CD4-positive, alpha-beta T cell treated with Interleukin-17A for 4 hours (primary cell): ENCODE measurements around the gene SLC4A8.

ENCODE experiments used
- DNase-seq: peaks from one replicate; pipeline ENCODE4 v3.0.0-alpha.2; 2020; ENCODE audit warnings: mixed read lengths

Gene SLC4A8

DNA sequence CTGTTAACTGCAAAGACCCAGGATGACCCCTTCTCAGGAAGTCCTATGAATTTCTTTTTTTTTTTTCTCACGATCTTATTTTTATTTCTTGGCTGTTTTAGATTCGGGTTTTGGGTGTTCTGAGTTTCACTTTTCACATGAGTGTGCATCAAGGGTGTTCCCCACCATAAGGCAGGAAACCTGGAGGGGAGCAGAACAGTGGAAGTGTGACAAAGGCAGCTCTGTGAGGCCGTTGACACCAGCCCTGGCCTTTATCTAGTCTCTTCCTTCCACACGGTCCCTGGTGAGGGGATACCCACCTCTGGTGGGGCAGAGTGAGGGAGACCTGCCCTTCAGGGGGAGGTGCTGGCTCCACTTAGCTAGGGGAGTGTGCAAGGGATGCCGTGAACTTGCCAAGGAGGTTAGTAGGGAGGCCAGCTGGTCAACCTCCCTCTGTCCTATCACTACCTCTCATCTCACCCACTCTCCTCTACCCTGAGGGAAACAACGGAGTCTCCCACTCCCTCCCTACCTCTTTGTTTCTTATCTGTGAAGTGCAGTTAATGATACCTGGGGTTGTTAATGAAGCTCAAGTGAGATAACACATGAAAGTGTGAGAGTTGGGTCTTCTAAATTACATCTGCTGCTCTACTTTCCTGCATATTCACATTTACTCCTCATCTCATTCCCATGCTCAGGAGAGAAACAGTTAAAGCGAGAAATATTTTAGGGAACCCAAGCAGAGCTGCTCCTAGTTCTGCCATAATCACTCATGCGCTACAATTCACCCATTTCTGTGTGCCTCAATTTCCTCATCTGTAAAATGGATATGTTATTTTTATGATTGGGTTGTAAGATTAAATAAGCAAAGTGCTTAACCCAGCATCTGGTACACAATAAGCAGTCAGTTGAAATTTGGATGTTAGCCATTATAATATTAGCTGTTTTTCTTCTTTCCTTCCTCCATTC, 29.1 kb upstream of the SLC4A8 start:
- peak; percentile 35 for DNase-seq

DNA sequence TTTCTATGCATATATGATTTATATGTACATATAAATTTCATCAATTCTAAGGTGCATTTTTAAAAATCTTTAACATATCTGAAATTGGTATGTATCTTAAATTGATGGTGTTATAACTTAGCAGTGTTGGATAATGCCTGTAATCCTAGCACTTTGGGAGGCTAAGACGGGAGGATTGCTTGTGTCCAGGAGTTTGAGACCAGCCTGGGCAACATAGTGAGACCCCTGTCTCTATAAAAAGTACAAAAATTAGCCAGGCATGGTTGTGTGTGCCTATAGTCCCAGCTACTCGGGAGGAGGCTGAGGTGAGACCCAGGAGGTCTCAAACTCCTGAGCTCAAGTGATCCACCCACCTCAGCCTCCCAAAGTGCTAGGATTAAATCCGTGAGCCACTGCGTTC, 27.0 kb upstream of the SLC4A8 start:
- no peak for DNase-seq

DNA sequence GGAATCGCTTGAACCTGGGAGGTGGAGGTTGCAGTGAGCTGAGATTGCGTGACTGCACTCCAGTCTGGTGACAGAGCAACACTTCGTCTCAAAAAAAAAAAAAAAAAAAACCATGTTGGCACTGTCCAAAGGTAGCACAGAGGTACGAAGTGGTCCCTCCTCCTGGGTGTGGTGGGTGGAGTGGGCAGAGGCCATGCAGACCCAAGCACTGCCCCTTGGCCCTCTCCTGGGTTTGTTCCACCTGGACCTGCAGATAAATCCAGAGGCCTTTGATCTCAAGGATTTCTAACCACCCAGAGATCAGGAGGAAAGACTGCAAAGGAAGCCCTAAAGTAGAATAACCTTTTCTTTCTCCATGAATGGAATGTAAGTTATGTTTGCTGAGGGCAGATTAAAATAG, 24.7 kb upstream of the SLC4A8 start:
- no peak for DNase-seq

DNA sequence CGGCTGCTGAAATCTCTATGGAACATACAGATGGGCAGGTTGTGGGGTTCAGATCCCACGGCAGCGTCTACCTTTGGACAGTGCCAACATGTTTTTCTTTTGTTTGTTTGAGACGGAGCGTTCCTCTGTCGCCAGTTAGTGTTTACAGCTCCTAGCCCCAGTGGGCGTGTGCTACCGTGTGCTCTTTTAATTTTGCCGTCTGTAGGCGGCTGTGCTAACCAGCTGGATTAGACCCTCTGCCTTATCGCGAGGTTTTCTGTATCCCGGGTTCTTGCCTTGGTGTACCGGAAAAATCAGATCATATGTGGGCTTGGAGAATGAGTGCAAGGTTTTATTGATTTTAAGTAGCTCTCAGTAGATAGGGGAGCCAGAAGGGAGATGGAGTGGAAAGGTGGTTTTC, 23.6 kb upstream of the SLC4A8 start:
- DNase-seq = no peak

GRCh38 chr12:51401486-51401885, 23.1 kb upstream of the SLC4A8 start:
- DNase-seq = no peak

- no peak for DNase-seq
Observed at GRCh38 chr12:51401900-51402299, 22.7 kb upstream of the SLC4A8 start.

GRCh38 chr12:51403159-51403558, 21.5 kb upstream of the SLC4A8 start:
- no peak for DNase-seq

DNA sequence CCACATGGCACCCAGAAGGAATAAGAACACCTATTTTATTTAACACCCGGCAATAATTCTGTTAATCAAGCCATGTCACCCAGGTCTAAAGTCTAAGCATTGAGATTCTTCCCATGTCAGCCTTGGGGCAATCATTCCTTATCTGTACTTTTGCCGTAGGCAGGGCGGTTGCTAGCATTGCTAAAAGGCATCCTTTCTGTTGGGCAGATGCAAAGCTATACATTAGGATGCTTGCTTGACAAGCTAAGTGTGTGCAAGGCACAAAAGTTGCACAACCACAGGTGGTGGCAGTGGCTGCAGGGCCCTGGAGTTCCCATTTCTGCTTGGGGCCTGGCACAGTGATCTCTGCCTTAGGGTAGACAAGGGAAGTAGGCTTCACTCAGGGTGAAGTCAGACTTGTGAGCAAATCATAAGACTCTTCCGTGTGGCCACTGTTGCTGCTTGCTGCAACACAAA, 20.9 kb upstream of the SLC4A8 start:
- DNase-seq = no peak

DNA sequence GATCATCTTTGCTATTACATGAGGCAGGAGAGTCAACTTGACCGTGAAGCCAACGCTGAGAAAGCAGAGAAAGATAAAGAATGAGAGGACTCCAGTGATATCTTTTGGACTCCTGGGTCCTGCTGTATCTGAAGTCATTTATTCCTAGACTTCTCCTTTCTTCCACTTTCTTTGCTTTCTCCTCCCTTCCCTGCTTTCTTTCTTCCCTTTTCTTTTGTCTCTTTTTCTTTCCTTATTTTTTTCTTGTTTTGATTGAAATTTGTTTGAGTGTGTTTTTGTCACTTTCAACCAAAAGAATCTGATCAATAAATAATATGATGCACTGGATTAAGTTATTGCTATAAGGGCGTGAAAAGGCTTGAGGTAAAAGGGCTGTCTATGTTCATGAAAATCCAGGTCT, 20.0 kb upstream of the SLC4A8 start:
- no peak for DNase-seq

DNA sequence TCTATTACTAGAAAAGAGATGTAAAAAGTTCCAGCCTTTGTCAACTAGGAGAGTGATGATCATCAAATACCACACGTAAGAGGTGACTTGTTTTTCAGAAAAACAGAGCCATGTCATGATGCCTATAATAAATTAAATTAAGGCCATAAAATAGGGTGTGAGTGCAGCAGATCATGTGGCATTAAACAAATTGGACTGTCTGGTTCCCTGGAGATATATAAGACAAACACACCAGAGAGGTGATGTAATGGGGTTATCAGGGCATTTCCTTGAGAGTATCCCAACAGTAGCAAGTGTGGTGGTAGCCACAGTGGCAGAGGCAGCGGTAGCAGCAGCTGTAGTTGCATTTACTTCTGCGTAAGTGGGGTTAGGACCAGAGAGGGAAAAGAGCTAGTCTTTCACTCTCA, 18.8 kb upstream of the SLC4A8 start:
- no peak for DNase-seq

DNA sequence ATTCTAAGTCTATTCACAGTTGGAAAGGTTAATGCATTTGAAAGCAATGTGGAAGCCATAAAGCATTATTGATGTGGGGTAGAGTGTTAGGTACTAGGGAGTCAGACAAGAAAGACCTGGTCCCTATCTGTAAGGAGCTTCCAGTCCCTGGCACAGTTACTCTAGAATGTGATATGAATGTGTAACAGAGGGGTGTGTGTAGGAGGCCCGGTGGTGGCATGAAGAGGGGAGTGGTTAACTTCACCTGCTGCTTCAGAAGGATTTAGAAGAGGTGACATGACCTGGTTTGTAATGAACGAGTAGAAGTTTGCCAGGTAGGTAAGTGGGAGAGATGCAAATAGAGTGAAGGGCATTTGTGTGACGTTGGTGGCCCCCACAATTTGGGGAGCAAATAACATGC, 18.3 kb upstream of the SLC4A8 start:
- no peak for DNase-seq

DNA sequence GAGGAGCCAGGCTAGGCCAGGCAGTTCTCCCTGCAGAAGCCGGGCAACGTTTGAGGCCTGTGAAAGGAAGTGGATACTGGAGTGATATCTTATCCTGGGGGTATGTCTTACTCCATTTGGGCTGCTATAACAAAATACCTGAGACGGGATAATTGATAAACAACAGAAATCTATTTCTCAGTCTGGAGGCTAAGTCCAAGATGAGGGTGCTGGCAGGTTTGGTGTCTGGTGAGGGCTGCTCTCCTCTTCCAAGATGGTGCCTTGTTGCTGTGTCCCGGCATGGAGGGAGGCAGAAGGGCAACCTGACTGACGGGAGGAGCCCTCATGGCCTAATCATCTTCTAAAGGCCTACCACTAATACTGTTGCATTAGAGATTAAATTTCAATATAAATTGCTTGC, 17.8 kb upstream of the SLC4A8 start:
- DNase-seq = no peak

GRCh38 chr12:51407604-51408003, 17.0 kb upstream of the SLC4A8 start:
- DNase-seq = no peak

DNA sequence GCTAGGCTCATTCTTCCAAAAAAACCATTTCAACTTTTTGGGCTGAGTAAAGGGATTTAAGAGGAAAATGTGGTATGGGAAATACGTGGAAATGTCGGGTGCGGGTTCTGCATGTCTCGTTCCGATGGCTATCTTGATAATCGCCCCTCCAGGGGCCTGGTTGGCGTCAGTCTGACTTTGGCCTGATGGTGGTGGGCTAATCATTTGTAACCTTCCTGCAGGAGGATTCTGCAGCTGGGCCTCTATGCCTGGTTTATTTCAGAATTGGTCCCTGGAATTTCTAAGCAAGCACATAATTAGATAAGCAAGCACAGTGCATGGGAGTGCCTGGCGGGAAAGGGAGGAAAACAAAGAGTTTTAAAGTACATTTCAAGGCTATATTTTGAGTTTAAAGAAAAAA, 14.8 kb upstream of the SLC4A8 start:
- no peak for DNase-seq

DNA sequence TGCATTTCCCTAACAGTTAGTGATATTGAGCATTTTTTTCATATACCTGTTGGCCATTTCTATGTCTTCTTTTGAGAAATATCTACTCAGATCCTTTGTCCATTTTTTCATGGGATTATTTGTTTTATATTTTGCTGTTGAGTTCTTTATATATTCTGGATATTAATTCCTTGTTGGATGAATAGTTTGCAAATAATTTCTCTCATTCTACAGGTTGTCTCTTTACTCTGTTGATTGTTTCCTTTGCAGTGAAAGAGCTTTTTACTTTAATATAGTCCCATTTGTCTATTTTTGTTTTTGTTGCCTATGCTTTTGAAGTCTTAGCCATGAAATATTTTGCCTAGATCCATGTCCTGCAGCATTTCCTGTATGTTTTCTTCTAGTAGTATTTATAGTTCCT, 11.5 kb upstream of the SLC4A8 start:
- DNase-seq = no peak

DNA sequence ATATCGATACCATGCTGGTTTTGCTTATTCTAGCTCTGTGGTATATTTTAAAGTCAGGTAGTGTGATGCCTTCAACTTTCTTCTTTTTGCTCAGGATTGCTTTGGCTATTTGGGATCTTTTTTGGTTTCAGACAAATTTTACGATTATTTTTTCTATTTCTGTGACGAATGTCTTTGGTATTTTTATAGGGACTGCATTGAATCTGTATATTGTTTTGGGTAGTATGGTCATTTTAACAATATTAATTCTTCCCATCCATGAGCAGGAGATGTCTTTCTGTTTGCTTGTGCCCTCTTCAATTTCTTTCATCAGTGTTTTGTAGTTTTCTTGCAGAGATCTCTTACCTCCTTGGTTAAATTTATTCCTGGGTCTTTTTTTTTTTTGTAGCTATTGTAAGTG, 10.8 kb upstream of the SLC4A8 start:
- DNase-seq = no peak

- no peak for DNase-seq
Observed at GRCh38 chr12:51415931-51416330, 8.7 kb upstream of the SLC4A8 start.

DNA sequence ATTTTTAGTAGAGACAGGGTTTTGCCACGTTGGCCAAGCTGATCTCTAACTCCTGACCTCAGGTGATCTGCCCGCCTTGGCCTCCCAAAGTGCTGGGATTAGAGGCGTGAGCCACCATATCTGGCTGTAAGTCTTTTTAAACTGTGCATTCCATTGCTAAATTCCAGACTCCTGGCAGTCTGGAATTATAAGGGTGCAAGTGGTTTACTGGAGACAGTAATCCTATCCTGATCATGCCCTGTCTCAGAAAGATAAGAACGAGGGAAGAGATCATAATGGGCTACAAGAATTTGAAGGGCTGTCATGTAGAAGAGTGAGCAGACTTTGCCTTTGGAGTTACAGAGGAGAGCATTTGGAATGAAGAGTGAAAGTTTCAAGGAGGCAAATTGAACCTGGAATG, 6.8 kb upstream of the SLC4A8 start:
- DNase-seq = no peak

DNA sequence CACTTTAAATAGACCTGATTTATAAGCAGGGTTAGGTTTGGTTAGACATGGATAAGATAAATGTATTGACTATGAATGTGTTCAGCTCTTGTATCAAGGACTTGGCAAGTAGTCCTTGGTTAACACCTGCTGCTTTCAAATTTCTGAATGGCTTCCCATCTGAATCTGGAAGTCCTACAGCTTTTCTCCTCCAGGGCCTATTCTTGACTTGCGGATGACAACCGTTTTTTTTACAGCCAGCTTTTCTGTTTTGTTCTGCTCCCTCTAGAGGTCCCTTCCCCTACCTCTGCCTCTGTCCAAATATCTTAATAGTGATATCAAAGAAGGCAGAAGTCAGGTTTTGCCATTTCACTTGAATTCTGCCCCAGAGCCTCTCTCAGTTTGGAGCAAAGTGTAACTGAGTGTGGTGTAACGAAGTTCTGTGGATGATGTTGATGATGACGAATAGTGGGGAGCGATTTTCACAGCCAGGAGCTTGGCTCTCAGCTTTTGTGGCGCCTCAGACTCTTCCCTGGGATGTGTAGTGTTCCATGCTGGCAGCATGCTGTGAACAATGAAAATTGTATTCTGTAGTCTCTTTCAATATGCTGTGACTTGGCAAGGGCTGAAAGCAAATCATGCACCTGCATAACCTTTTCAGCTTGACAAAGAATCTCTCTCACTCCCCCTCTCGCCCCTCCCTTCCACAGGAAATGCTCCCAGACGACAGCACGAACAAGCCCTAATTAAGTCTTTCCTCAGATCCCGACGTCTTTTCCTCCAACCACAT, 5.0 kb upstream of the SLC4A8 start:
- no peak for DNase-seq

DNA sequence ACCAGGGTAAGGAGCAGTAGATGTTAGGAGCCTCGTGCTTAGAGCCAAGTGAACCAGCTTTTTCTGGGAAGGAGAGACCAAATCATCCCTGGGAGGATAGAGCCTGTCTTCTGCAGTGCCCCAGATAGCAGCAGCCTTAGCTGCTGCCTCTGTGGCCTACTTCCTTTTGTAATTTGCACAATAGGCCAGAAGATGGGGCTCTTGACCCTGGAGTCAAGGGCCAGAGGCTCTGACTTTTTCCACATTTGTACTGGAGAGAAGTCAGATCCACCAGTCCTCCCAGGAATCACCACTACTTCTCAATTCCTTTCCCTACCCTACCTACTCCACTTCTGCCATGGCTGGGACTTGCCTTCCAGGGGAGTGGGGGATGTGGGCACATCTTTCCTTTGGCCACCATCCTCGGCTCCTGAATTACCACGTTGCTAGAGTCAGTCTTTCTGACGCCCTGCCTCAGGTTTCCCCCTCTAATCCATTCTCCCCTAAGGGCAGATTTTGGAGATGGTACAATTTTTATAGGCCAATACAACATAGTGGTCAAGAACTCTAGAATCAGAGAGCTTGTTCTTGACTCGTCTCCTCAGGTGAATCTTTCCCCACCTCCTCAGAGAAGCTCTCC, 3.3 kb upstream of the SLC4A8 start:
- DNase-seq = peak; percentile 44

- DNase-seq = no peak
Observed at GRCh38 chr12:51424094-51424661, 453 bp upstream of the SLC4A8 start.

DNA sequence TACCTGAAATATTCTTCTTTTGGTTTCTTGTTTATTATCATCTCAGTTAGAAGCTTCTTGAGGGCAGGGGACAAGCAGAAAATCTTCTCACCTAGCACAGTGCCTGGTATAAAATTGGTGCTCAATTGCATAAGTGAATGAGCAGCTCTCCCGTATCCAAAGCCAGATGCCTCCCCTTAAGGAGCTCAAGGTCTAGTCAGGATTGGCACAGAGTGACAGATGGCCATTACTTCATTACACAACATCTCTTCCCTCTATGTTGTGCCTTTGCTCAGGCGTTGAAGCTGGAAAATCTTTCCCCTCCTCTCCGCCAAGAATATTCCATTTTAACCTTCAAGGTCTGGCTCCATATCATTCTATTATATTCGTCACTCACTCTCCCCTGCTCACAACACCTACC, 3.6 kb downstream of the SLC4A8 start:
- no peak for DNase-seq

DNA sequence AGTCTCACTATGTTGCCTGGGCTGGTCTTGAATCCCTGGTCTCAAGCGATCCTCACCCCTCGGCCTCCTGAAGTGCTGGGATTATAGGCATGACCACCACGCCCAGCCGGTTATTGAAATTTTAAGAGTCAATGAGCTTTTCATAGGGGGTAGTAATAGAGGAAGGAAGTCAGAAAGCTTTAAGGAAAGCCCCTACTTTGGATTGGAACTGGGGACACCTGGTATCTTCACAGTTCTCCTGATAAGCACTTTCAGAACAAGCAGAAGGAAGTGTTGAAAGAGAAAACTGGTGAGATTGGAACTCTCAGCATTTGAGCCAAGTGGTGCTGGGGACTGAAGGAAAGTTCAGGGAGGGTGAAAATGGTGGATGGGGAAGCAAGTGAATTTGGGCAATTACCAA, 5.1 kb downstream of the SLC4A8 start:
- no peak for DNase-seq
